Kidney (tissue), 22 donors: ENCODE measurements around the gene SPESP1. TPM values are rescaled to one million over a fixed set of nuclear protein-coding genes. Genes with fewer than 3 reads are reported as not detected.
A peak's percentile ranks its signal among the peaks of the same experiment; 100 is the strongest.

Source experiments
- DNase-seq, 5 donors: peaks; one replicate each; pipeline ENCODE4 v3.0.0-alpha.2; 2013 to 2020
- FAIRE-seq: peaks from 2 replicates; lab custom pipeline; 2012; peaks lifted over from hg19 to GRCh38; lab: Jason Lieb, UNC
- H3K27ac ChIP-seq, 2 donors: one replicate each; pipeline ENCODE4 v1.7.0; 2013; ENCODE audit warnings: low read depth in 2 of 2, low read length in 2 of 2, inconsistent platforms in 1 of 2
- H3K27me3 ChIP-seq: one replicate; pipeline ENCODE4 v1.7.1; 2013; ENCODE audit warnings: low read length, inconsistent platforms; ENCODE audit not compliant: control insufficient read depth, insufficient read depth
- H3K36me3 ChIP-seq, 3 donors: one replicate each; pipeline versions ENCODE4 v1.7.0 to v1.7.1; 2013; ENCODE audit warnings: low read length in 3 of 3, control low read depth in 1 of 3, inconsistent platforms in 1 of 3; ENCODE audit not compliant: insufficient read depth in 3 of 3, control insufficient read depth in 2 of 3
- H3K4me1 ChIP-seq, 3 donors: one replicate each; pipeline versions ENCODE4 v1.7.0 to v1.7.1; 2013; ENCODE audit warnings: low read length in 3 of 3, inconsistent platforms in 1 of 3, low read depth in 1 of 3; ENCODE audit not compliant: control insufficient read depth in 2 of 3, insufficient read depth in 2 of 3
- H3K4me3 ChIP-seq, 3 donors: one replicate each; pipeline versions ENCODE4 v1.7.0 to v1.8.1; 2013; ENCODE audit warnings: low read length in 3 of 3, control low read depth in 1 of 3, inconsistent platforms in 1 of 3
- H3K9ac ChIP-seq, 3 donors: one replicate each; pipeline versions ENCODE4 v1.7.0 to v1.7.1; 2013; ENCODE audit warnings: low read length in 3 of 3, control low read depth in 1 of 3, inconsistent platforms in 1 of 3
- H3K9me3 ChIP-seq, 3 donors: one replicate each; pipeline versions ENCODE4 v1.7.0 to v1.7.1; 2013; ENCODE audit warnings: low read length in 3 of 3, control low read depth in 1 of 3, inconsistent platforms in 1 of 3; ENCODE audit not compliant: control insufficient read depth in 2 of 3, insufficient read depth in 1 of 3
- intact Hi-C: fragments of 100-400 bp; cut with DNase I; formaldehyde crosslinking; loops from one replicate; pipeline ENCODE4 v1.11.1; 2022
- long read RNA-seq, 10 donors: library from polyadenylated mRNA in 1 of 10; unstranded in 1 of 10; transcript quantifications; one replicate each; pipeline ENCODE4 v2.0.0 and lab custom pipeline, GENCODE V29; 2021 to 2026
- polyA plus RNA-seq: library from polyadenylated mRNA; stranded (reverse); fragments of 350-450 nt; fragmentation: Illumina TruSeq; extraction: RNeasy Lipid Tissue Mini Kit (QIAGEN cat#74804); gene quantifications from one replicate; pipeline ENCODE4 v1.2.3, GENCODE V29; 2014; ENCODE audit warnings: low read depth, low replicate concordance; ENCODE audit not compliant: insufficient read depth
- total RNA-seq: library from RNA; stranded (reverse); fragmentation: NEBNext Ultra II Directional; extraction: Animal tissue kit (Norgen Biotek cat#: 25700); gene quantifications from one replicate; pipeline ENCODE4 v1.2.1, GENCODE V29; 2021
- TF ChIP-seq, protein P1 (sequence below): IDR thresholded peaks from 3 replicates; pipeline ENCODE4 v1.5.1; 2012; ENCODE audit warnings: mild to moderate bottlenecking, moderate library complexity, borderline replicate concordance; ENCODE audit not compliant: insufficient read depth; ENCODE audit errors: extremely low read depth
- donor health status: control.
- donor health status: control.
- donor health status: control.
- donor health status: control.
- donor health status: control.
- donor health status: DM: yes; HTN: yes; CAD: no.
- donor health status: Normal renal cell carcinoma (clear cell type).

SPESP1 gene
- 4.1 TPM for total RNA-seq
- polyA plus RNA-seq = 3.7 TPM
- long read RNA-seq, donor 1, transcript SPESP1-201 (2 exons, 1,431 nt) = major isoform, 7 of 175 reads
- long read RNA-seq, donor 1, partial matches to known transcripts = 104 of 175 reads
- long read RNA-seq, donor 1, other reads (novel, unspliced or antisense) = 64 of 175 reads
- long read RNA-seq, donor 2, partial matches to known transcripts = 97 of 193 reads
- long read RNA-seq, donor 2, other reads (novel, unspliced or antisense) = 95 of 193 reads
- long read RNA-seq, donor 3 = 0 reads
- long read RNA-seq, donor 4 = 0 reads
- long read RNA-seq, donor 5, partial matches to known transcripts = 0 of 6 reads
- long read RNA-seq, donor 5, other reads (novel, unspliced or antisense) = 6 of 6 reads
- long read RNA-seq, donor 6, transcript SPESP1-201 (2 exons, 1,431 nt) = major isoform, 13 of 13 reads
- long read RNA-seq, donor 6, partial matches to known transcripts = 0 of 13 reads
- long read RNA-seq, donor 6, other reads (novel, unspliced or antisense) = 0 of 13 reads
- long read RNA-seq, donor 7, partial matches to known transcripts = 1 of 5 reads
- long read RNA-seq, donor 7, other reads (novel, unspliced or antisense) = 2 of 5 reads
- long read RNA-seq, donor 8, partial matches to known transcripts = 0 of 4 reads
- long read RNA-seq, donor 8, other reads (novel, unspliced or antisense) = 0 of 4 reads
- long read RNA-seq, donor 9 = 0 reads
- long read RNA-seq, donor 10, partial matches to known transcripts = 0 of 2 reads
- long read RNA-seq, donor 10, other reads (novel, unspliced or antisense) = 0 of 2 reads

DNA sequence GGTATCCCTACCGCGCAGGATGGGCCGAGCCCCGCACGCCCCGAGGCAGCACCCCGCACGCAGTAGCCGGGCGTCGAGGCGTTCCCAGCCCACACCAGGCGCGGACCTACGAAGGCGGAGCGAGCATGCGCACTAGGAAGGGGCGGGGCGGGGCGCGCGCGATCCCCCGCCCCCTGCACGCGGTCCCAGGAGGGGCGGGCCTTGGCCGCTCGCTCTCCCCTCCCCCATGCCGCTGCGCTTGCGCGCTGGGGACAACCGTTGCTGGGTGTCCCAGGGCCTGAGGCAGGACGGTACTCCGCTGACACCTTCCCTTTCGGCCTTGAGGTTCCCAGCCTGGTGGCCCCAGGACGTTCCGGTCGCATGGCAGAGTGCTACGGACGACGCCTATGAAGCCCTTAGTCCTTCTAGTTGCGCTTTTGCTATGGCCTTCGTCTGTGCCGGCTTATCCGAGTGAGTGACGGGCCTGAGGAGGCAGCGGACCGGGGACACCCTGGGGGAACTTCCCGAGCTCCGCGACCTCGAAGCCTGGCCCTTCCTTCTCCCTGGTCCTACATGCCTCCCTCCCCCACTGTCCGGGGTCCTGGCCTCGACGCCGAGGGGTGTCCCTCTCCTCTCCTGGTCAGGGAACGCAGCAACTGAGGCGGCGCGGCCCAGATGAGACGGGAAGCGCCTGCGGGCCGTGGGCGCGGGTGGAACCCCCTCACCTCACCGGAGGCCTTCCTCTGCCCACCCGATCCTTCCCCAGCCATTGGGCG lies at the start of gene SPESP1:
TSS of gene SPESP1 (plus strand) at position 258 of the 755 bp plus-strand sequence. CDS start at position 387, 129 bp downstream.
- Histone ChIP-seq H3K9me3 (no peaks in the 10 kb centered on the region), H3K27ac (no peak within 1 kb of the TSS), H3K36me3 (no peaks in the 10 kb centered on the region), H3K27me3 (no peaks in the 10 kb centered on the region), H3K4me1 (no peaks in the 10 kb centered on the region), H3K4me3 (peak within 1 kb of the TSS; percentile 45 to 61 (median 58)), H3K9ac (peak within 1 kb of the TSS in 2 of 3 donors; percentile 36 to 40)
- TF ChIP-seq, protein P1, sequence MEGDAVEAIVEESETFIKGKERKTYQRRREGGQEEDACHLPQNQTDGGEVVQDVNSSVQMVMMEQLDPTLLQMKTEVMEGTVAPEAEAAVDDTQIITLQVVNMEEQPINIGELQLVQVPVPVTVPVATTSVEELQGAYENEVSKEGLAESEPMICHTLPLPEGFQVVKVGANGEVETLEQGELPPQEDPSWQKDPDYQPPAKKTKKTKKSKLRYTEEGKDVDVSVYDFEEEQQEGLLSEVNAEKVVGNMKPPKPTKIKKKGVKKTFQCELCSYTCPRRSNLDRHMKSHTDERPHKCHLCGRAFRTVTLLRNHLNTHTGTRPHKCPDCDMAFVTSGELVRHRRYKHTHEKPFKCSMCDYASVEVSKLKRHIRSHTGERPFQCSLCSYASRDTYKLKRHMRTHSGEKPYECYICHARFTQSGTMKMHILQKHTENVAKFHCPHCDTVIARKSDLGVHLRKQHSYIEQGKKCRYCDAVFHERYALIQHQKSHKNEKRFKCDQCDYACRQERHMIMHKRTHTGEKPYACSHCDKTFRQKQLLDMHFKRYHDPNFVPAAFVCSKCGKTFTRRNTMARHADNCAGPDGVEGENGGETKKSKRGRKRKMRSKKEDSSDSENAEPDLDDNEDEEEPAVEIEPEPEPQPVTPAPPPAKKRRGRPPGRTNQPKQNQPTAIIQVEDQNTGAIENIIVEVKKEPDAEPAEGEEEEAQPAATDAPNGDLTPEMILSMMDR = no peak
- FAIRE-seq (no peak), DNase-seq (peak; percentile 47 to 90 (median 77))
- intact Hi-C loops = no loop called here

DNA sequence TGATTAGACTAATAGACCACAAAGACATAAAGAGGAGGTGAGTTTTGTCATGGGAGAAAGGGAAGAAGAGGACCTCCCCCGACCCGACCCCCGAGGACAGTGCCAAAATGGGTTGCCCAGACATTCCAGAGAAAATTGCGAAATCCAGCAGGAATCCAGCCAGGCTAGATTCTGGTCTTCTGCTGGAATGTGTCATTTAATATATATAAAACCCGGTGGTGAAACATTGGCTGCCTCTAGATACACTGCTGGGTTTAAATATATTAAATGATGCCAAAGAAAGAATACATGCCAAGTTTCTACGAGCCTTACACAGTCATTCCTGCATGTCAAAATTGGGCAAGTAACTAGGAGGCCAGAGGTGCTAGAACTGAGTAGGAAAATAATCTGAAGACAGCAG lies 45.3 kb upstream of the SPESP1 start:
- intact Hi-C loops = no loop called here
- FAIRE-seq = no peak
- H3K36me3 ChIP-seq = no peaks in the 10 kb centered on the region

DNA sequence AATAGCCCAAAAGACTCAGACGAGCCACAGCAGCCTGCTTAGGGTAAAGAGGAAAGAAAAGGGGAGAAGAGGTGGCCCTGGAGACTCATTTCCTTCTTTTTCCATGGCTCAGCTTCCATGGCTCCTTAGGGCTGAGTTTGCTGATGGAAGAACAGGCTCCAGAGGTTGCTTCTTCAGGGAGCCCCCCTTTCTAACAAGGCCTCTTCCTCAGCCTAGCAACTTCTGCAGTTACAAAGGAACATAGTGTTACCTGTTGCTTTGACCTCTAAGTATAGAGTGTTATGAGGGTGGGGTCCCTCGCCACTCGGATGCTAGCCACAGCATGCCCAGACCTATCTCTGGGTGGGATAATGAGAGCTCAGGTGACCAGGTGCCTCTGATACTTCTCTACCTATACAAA lies 43.2 kb upstream of the SPESP1 start:
- no peak overlapping the region for H3K9ac ChIP-seq
- DNase-seq (no peak), FAIRE-seq (no peak)
- no peaks in the 10 kb centered on the region for H3K9me3 ChIP-seq
- H3K27ac ChIP-seq = no peak overlapping the region
- TF ChIP-seq, protein P1 = no peak
- H3K4me3 ChIP-seq = no peak overlapping the region
- no peaks in the 10 kb centered on the region for H3K4me1 ChIP-seq
- no peaks in the 10 kb centered on the region for H3K27me3 ChIP-seq
- intact Hi-C loops = no loop called here
- H3K36me3 ChIP-seq = no peaks in the 10 kb centered on the region

More for the DNA sequence above, 45.3 kb upstream of the SPESP1 start:
- Histone ChIP-seq H3K9ac (no peak overlapping the region), H3K27ac (no peak overlapping the region), H3K27me3 (no peaks in the 10 kb centered on the region), H3K4me1 (no peaks in the 10 kb centered on the region), H3K9me3 (no peaks in the 10 kb centered on the region), H3K4me3 (no peak overlapping the region)
- TF ChIP-seq, protein P1 = no peak
- DNase-seq = peak in 2 of 5 donors; percentile 17 to 23
